GM12801 (cell line): Measurements from ENCODE around the gene PLXND1.

Source experiments
- TF ChIP-seq, protein P1 (sequence below): IDR thresholded peaks from one replicate; pipeline ENCODE4 v1.5.1; 2011; ENCODE audit warnings: control low read depth; ENCODE audit not compliant: insufficient read length; ENCODE audit errors: extremely low read depth

The PLXND1 gene

DNA sequence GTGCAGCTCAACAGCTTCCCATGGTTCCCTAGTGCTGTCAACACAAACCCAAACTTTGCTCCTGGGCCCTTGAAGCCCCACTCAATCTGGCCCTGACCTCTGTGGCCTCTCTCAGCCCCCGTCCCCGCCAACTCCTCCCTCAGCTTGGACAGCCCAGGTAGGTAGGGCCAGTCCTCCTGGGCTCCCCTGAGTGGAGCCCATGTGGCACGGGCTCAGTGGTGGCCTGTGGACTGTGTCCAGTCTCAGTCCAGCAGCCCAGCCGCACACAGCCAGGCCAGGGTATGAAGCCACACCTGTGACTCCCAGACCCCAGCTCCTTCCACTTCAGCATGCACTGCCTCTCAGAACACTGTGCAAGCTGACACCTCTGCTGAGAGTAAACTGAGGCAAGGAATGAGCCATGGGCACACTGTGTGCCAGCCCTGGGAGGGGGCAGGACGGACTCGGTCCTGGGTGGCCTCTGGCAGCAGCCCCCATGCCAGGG, 11.5 kb downstream of the PLXND1 start:
- TF ChIP-seq, protein P1, sequence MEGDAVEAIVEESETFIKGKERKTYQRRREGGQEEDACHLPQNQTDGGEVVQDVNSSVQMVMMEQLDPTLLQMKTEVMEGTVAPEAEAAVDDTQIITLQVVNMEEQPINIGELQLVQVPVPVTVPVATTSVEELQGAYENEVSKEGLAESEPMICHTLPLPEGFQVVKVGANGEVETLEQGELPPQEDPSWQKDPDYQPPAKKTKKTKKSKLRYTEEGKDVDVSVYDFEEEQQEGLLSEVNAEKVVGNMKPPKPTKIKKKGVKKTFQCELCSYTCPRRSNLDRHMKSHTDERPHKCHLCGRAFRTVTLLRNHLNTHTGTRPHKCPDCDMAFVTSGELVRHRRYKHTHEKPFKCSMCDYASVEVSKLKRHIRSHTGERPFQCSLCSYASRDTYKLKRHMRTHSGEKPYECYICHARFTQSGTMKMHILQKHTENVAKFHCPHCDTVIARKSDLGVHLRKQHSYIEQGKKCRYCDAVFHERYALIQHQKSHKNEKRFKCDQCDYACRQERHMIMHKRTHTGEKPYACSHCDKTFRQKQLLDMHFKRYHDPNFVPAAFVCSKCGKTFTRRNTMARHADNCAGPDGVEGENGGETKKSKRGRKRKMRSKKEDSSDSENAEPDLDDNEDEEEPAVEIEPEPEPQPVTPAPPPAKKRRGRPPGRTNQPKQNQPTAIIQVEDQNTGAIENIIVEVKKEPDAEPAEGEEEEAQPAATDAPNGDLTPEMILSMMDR = no peak

DNA sequence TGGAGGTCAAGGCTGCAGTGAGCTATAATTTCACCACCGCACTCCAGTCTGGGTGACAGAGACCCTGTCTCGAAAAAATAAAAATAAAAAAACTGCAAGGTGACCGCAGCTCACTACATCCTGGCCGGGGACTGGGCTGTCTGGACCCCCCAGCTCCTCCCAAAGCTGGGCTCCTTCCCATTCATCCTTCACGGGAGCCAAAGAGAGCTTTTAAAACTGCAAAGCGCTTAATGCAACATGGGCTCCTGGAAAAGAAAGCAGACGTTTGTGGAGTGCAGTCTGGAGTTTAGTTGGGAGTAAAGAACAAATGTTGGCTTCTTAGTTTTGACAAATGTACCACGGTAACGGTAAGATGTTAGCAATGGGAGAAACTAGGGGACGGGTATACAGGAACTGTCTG, 12.1 kb downstream of the PLXND1 start:
- TF ChIP-seq, protein P1 = no peak

DNA sequence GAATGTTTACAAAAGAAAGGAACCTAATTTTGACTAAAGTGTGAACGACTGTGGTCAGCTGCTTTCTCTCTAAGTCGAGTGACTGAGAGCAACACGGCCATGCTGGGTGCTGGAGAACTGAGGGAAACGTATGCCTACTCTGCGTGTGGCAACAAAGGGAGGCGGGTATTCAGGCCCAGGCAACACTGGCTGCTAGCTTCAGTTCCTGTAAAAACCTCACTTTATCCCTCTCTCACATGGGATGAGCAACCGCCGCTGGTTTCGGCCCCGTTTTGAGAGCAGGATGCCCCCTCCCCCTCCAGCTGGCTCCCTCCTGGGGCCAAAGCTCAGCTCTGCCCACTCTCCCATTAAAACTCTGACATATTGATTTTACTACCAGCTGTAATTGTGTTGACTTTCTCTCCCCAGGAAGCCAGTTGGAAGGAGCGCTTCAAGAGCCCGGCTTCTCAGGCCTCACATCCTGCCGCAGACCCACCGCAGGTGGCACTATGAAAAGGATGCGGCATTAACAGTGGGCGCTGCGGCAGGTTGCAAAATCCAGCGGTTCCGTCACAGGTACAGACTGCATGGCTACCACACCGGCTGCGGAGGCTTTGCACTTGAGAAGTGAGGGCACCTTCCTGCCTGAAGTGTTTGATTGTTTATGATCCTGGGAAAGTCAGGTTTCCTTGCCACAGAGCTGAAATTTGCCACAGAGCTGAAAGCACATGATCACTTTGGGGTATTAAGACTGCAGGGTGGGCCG, 12.7 kb downstream of the PLXND1 start:
- TF ChIP-seq, protein P1 = no peak

DNA sequence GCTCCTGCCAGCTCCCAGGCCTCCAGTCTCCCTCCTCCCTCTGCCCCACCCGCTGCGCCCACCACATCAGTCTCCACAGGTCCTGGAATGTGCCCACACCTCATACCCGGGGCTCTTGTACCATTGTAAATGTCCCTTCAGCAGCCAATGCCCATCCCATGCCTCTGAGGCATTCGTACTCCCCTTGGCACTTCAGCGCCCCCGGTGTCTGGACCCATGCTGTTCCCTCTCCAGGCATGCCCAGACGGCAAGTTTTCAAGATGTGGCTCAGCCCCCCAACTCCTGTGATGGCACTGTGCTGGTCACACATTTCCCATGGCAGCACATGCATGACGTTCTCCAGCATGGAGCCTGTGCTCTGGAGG, 13.3 kb downstream of the PLXND1 start:
- TF ChIP-seq, protein P1 = no peak

DNA sequence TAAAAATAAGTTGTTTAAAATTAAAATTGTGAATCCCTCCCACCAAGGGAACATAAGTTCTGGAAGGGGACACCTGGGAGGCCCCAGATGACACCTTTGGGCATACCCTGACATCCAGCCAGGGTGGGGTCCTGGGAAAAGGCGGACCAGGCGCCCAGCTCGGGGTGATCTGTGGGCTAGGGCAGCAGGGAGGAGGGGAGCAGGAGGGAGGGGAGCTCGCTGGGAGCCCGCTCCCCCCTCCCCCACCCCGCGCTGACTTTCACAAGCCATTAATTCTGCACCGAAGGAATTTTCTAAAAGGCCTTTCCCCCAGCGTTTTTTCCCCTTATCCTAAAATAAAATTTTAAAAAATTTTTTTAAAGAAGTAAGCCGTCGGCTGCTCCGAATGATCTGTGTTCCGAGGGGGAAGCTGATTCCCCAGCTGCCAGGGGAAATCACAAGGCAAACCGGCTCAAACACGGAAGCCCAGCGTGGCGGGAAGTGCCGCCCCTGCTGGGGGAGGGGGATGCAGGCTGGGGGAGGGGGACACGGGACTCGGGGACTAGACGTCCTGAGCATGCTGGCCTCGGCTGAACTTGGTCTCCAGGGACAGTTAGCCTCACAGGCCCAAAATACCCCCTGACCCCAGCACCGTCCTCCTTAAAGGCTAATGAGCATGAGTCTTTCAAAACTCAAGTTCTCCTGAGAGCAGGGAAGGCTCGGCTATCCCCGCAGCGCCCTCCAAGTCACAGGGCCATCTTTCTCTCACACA, 13.9 kb downstream of the PLXND1 start:
- TF ChIP-seq, protein P1 = no peak

DNA sequence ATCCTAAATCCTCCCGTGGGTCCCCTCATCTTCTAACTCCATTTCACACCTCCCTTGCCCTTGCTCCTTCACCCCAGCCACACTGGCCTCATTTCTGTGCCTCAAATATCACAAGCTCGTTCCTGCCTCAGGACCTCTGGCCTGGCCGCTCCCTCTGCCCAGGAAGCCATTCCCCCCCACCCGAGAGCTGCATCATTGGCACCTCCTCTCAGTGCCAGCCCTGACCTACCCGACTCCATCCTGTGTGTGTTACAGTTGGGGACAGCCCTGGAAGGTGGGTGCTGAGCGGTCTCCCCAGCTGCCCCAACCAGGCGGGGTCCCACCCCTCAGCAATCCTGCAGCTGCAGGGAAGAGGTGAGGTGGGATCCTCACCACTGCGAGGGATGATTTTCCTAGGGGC, 14.5 kb downstream of the PLXND1 start:
- TF ChIP-seq, protein P1 = no peak

DNA sequence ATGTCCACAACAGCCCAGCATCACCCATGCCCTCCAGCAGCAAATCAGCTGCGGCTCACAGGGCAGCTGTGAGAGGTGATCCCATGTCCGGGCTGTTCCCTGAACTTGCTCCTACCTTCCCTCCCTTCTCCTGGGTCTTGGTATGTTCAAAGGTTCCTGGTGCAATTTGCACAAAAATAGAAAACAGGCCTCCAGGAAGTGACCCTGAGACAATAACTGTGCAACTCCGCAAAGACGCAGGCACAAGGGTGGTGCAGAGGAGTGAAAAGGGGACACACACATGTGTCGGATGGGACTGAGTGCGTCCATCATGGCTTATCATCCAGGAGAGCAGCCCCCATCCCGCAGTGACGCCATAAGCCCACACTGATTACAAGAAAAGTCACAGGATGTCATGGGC, 16.3 kb downstream of the PLXND1 start:
- TF ChIP-seq, protein P1 = no peak
